Brain microvascular endothelial cell (primary cell): ENCODE results near the gene ELAPOR1.

Experiments
- DNase-seq: peaks from one replicate; pipeline ENCODE4 v3.0.0-alpha.2; 2020
- H3K27ac ChIP-seq: fragments of 250-450 bp; sonication (Bioruptor Pico); 2 replicates; pipeline ENCODE4 v1.5.1; 2020; ENCODE audit warnings: mild to moderate bottlenecking, moderate library complexity
- H3K27me3 ChIP-seq: fragments of 250-450 bp; sonication (Bioruptor Pico); replicated peaks from 2 replicates; pipeline ENCODE4 v1.5.1; 2020; ENCODE audit warnings: mild to moderate bottlenecking
- H3K36me3 ChIP-seq: fragments of 250-450 bp; sonication (Bioruptor Pico); replicated peaks from 2 replicates; pipeline ENCODE4 v1.5.1; 2020; ENCODE audit warnings: mild to moderate bottlenecking
- H3K4me3 ChIP-seq: 2 replicates; pipeline ENCODE4 v1.5.1; 2011; ENCODE audit warnings: low read depth, mild to moderate bottlenecking, control low read depth, low read length, moderate library complexity
- in situ Hi-C: cut with HindIII; loops from 2 replicates; pipeline ENCODE4 v1.10.0; 2017; ENCODE audit warnings: low sequenced_read_pairs, low pct_ligation_motif_present
- TF ChIP-seq, protein P1 (sequence below): IDR thresholded peaks from 2 replicates; pipeline ENCODE4 v1.5.1; 2011; ENCODE audit warnings: low read depth, mild to moderate bottlenecking, moderate library complexity, low read length, control low read depth, inconsistent platforms; ENCODE audit errors: missing control alignments

Gene ELAPOR1

DNA sequence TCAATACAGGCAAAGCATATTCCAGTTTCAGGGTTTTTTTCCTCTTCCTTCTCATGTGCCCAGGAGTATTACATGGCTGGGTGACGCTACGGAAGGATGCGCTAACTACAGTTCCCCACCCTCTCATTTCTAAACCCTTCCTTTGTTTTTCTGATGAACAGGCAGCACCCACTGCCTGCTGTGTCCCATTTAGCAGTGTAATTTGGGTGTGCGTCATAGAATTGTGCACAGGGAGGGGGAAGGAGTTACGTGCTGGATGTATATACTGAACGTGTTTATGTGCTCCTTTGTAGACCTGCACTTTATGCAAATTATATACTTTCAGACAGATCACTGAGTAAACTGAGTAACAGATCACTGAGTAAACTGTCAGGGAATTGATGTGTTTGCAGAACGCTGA, 44.5 kb downstream of the ELAPOR1 start:
- in situ Hi-C loops, result no loop called here
- Histone ChIP-seq H3K4me3 (no peak overlapping the region), H3K27ac (no peak overlapping the region), H3K36me3 (no peaks in the 10 kb centered on the region), H3K27me3 (no peaks in the 10 kb centered on the region)
- TF ChIP-seq, protein P1, sequence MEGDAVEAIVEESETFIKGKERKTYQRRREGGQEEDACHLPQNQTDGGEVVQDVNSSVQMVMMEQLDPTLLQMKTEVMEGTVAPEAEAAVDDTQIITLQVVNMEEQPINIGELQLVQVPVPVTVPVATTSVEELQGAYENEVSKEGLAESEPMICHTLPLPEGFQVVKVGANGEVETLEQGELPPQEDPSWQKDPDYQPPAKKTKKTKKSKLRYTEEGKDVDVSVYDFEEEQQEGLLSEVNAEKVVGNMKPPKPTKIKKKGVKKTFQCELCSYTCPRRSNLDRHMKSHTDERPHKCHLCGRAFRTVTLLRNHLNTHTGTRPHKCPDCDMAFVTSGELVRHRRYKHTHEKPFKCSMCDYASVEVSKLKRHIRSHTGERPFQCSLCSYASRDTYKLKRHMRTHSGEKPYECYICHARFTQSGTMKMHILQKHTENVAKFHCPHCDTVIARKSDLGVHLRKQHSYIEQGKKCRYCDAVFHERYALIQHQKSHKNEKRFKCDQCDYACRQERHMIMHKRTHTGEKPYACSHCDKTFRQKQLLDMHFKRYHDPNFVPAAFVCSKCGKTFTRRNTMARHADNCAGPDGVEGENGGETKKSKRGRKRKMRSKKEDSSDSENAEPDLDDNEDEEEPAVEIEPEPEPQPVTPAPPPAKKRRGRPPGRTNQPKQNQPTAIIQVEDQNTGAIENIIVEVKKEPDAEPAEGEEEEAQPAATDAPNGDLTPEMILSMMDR, result no peak
- no peak for DNase-seq

DNA sequence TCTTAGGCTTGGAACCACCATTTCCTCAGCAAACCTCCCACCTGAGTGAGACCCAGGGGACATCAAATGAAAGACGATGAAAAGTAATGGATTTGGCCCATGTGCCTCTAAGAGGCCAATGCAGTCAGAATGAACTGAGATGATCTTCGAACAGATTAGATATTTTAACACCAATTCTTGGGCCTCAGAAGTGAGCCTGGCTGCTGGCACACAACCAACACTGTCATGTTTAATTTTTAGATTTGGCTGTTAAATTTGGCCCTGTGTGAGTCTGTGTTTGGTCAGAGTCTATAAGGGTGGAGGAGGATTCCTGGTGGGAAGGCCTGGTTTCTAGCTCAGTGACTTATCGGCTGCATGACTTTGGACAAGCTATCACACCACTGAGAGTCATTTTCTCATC, 45.4 kb downstream of the ELAPOR1 start:
- H3K4me3 ChIP-seq, result no peak overlapping the region
- DNase-seq, result no peak
- in situ Hi-C loops, result no loop called here
- H3K36me3 ChIP-seq, result no peaks in the 10 kb centered on the region
- TF ChIP-seq, protein P1, result no peak
- no peak overlapping the region for H3K27ac ChIP-seq
- no peaks in the 10 kb centered on the region for H3K27me3 ChIP-seq

DNA sequence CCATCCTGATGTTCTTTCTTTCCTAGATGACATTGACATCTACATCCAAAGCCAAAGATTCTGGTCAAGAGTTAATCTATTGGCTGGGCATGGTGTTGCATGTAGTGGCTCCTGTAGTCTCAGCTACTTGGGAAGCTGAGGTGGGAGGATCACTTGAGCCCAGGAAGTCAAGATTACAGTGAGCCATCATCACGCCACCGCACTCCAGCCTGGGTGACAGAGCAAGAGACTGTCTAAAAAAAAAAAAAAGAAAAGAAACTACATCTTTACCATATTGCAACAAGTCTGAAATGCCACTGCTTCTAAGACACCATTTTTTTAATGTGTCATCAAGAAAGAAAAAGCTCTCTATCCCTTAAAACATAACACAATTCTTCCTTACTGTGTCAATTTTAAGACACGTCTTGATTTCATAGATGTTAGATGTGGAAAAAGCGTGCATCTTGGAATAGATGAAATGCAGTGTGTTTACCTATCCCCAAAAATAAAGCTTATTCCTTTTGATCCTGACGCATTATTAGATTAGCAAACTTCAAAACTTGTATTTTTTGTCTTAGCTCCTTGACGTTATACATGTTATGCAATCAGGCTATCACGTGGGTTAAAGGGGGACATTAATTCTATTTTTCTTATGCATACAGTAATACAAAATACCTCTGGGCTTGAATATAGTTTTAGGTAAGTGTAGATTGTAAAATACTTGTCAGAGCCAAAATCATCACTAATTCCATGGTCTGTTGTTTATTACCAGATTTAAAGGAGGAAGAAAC, 46.3 kb downstream of the ELAPOR1 start:
- in situ Hi-C loops, result no loop called here
- no peak for DNase-seq

DNA sequence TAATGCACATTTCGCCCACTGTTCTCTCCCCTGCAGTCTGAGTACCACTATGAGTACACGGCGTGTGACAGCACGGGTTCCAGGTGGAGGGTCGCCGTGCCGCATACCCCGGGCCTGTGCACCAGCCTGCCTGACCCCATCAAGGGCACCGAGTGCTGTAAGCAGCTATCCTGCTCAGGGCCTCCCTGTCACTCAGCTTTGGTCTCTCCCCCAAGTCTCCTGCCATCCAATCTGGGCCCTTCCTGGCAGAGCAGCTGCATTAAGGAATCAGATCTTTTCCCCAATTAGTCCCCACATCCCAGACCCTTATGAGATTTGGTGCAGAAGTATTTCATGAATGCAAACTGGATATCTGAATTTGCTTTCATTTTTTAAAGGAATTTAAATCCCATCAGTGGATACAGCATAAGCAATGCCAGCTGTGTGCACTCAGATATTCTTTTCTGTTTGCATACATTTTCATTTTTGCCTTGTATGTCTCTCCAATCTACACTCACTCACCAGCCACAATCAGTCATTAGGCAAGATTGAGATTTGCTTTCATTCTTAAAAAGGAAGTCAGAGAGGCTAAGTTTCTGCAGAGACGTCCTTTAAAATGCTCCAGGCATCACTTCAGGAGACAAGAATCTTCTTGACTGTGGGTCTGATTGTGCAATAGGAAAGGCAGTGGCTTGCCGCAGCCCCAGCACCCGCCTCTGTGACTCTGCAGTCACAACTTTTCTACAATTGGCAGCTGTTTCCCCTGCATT, 48.1 kb downstream of the ELAPOR1 start:
- Histone ChIP-seq H3K36me3 (no peaks in the 10 kb centered on the region), H3K27ac (no peak overlapping the region), H3K4me3 (no peak overlapping the region), H3K27me3 (no peaks in the 10 kb centered on the region)
- TF ChIP-seq, protein P1, result no peak
- DNase-seq, result peak; percentile 68
- in situ Hi-C loops, result no loop called here

More for the DNA sequence above, 46.3 kb downstream of the ELAPOR1 start:
- Histone ChIP-seq H3K27me3 (no peaks in the 10 kb centered on the region), H3K36me3 (no peaks in the 10 kb centered on the region), H3K4me3 (no peak overlapping the region), H3K27ac (no peak overlapping the region)
- TF ChIP-seq, protein P1, result no peak

DNA sequence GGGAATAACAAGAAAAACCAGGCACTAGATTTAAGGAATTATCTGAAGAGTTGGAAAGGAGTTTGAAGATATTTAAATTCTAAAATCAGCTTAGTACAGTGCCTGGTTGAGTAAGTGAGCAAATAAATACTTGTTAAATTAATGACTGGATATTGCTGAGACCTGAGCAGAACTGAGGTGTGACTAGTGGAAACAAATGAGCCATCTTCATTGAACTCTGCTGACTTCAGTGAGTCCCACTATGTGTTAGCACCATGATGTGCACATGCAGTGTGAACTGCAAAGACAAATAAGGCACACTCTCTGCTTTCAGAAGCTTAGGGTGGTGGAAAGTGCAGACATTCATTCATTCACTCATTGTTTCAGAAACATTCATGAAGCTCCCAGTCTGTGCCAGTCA, 48.7 kb downstream of the ELAPOR1 start:
- in situ Hi-C loops, result no loop called here
- no peak overlapping the region for H3K27ac ChIP-seq

More for the DNA sequence above, 48.7 kb downstream of the ELAPOR1 start:
- Histone ChIP-seq H3K4me3 (no peak overlapping the region), H3K36me3 (no peaks in the 10 kb centered on the region), H3K27me3 (no peaks in the 10 kb centered on the region)
- no peak for DNase-seq
- TF ChIP-seq, protein P1, result no peak
